GM19240 (cell line): Measurements from ENCODE around the gene SEC24A.
"Not testable (repeated sequence)": the region's sequence is repeated elsewhere in the genome, so short reads cannot be mapped to it uniquely, and the experiment has no call there.

ENCODE experiments used
- DNase-seq: peaks from one replicate; pipeline ENCODE4 v3.0.0; 2011; ENCODE audit warnings: low spot score; ENCODE audit not compliant: insufficient read length

Gene SEC24A

DNA sequence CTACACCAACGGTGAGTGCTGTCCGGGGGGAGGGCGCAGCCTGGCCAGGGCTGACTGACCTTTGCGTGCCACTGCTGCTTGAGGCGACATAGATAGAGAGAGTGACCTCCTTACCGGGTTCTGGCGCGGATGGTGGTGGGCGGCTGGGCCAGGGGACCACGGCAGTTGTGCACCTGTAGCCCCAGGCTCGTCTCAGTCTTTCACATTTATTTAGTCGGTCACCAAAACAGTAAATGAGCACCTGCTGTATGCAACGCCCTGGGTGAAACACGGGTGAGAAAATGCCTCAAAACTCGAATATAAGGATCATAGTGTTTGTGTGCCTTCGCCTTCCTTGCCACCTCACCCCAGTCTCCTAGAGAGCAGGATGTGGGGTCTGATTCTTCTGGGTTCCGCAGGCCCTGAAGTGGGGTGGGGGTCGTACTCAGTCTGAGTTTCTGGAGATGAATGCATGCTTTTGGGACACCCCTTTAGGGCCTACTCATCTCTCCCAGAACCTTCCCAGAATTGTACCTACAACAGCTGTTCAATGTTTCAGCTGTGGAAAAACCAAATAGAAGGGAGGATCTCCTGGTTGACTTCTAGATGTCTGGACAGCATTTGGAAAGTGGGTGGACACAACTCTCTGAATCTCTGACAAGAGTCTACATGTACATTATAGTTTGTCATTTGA, 714 bp downstream of the SEC24A start:
- no peak for DNase-seq

DNA sequence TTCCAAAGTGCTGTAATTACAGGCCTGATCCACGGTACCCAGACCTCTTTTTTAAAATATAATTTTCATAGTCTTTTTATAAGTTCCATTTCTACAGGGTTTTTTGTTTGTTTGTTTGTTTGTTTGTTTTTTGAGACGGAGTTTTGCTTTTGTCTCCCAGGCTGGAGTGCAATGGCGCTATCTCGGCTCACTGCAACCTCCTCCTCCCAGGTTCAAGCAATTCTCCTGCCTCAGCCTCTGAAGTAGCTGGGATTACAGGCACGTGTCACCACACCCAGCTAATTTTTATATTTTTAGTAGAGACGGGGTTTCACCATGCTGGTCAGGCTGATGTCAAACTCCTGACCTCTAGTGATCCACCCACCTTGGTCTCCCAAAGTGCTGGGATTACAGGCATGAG, 2.1 kb downstream of the SEC24A start:
- not testable (repeated sequence) for DNase-seq

DNA sequence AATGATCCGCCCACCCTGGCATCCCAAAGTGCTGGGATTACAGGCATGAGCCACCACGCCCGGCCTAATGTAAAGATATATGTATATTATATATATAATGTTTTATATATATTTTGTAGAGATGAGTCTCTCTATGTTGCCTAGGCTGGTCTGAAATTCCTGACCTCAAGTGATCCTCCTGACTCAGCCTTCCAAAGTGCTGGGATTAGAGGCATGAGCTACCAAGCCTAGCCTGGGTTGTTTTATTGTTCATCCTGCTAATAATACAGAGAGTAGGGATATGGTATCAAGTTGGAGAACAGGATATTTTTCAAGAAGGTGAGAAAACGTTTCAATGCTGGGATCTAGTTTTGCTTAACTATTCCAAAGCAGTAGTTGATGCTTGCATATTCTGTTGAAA, 2.9 kb downstream of the SEC24A start:
- no peak for DNase-seq

DNA sequence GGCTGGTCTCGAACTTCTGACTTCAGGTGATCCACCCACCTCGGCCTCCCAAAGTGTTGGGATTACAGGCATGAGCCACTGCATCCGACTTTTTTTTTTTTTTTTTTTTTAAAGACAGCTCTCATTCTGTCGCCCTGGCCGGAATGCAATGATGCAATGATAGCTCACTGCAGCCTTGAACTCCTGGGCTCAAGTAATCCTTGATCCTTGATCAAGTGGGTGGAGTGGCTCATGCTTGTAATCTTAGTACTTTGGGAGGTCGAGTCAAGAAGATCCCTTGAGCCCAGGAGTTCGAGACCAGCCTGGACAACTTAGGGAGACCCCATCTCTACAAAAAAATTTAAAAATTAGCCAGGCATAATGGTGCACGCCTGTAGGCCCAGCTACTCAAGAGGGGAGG, 8.1 kb downstream of the SEC24A start:
- no peak for DNase-seq

DNA sequence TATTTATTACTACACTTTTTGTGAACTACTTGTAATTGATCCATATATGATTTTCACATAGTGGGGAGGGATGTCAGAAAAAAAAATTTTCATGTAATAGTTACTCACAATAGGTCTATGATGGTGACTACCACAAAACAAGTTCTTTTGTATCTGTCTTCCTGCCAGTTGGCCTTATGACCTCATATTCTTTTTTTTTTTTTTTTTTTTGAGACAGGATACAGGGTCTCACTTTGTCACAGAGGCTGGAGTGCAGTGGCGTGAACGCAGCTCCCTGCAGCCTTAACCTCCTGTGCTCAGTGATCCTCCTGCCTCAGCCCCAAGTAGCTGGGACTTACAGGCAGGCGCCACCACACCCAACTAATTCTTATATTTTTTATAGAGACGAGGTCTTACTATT, 10.9 kb downstream of the SEC24A start:
- no peak for DNase-seq

DNA sequence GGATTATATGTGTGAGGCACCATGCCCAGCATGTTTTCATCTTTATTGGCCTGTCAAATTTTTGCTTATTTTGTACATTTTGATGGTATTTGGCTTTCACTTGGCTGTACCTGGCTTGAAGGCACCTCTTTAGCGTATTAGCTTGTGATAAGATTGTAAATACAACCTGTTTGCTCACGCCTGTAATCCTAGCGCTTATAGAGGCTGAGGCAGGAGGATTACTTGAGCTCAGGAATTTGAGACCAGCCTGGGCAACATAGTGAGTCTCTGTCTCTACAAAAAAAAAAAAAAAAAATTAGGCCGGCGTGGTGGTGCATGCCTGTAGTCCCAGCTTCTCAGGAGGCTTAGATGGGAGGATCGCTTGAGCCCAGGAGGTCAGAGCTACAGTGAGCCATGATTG, 11.3 kb downstream of the SEC24A start:
- DNase-seq: no peak

DNA sequence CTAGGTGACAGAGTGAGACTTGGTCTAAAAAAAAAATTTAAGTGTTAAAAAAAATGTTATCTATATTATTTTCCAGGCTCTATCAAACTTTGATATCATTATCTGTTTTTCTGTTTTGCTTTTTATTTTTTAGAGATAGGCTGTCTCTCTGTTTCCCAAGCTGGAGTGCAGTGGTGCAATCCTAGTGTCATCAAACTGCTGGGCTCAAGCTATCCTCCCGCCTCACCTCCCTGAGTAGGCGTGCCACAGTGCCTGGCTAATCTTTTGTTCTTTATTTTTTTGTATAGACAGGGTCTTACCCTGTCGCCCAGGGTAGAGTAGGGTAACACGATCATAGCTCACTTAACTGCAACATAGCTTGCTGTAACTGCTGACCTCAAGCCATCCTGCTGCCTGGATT, 14.4 kb downstream of the SEC24A start:
- no peak for DNase-seq

DNA sequence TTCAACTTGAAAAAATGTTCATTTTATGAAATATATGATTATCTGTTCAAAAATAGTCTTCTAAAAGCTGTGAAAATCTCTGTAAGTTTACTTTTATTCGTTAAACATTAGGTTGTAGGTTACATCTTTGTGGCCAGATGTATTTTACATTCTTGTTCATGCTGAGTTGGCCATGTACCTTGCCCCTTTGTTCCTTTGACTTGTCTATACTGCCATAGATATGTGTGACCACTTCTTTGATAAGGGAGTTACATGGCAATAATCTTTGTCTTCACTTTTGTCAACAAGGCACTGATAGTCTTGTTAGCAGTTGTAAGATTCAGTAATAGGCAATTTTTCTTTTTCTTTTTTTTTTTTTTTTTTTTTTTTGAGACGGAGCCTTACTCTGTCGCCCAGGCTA, 15.9 kb downstream of the SEC24A start:
- no peak for DNase-seq

DNA sequence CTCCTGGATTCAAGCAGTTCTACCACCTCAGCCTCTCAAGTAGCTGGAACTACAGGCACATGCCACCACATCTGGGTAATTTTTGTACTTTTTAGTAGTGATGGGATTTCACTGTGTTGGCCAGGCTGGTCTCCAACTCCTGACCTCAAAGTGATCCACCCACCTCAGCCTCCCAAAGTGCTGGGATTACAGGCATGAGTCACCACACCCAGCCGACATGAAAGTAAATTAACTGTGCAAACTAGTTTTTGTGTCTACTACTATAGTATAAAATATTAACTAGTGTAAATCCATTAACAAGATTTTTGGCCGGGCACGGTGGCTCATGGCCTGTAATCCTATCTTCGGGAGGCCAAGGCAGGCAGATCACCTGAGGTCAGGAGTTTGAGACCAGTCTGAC, 25.0 kb downstream of the SEC24A start:
- DNase-seq: not testable (repeated sequence)

DNA sequence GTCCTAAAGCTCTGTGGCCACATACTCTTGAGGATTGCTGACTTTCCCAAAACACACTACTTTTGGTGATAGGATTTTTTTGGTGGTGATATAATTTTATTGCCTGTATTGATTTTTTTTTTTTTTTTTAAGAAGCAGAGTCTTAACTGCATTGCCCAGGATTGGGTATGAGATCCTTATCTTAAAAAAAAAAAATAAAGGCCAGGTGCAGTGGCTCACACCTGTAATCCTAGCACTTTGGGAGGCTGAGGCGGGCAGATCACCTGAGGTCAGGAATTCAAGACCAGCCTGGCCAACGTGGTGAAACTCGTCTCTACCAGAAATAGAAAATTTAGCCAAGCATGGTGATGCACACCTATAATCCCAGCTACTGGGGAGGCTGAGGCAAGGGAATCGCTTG, 28.8 kb downstream of the SEC24A start:
- not testable (repeated sequence) for DNase-seq

DNA sequence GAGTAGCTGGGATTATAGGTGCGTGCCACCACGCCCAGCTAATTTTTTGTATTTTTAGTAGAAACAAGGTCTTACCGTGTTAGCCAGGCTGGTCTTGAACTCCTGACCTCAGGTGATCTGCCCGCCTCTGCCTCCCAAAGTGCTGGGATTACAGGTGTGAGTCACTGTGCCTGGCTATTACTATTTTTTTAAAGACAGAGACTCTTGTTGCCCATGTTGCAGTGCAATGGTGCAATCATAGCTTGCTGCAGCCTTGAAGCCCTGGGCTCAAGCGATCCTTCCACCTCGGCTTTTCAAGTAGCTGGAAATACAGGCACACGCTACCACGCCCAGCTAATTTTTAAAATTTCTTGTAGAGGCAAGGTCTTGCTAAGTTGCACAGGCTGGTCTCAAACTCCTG, 41.6 kb downstream of the SEC24A start:
- not testable (repeated sequence) for DNase-seq

DNA sequence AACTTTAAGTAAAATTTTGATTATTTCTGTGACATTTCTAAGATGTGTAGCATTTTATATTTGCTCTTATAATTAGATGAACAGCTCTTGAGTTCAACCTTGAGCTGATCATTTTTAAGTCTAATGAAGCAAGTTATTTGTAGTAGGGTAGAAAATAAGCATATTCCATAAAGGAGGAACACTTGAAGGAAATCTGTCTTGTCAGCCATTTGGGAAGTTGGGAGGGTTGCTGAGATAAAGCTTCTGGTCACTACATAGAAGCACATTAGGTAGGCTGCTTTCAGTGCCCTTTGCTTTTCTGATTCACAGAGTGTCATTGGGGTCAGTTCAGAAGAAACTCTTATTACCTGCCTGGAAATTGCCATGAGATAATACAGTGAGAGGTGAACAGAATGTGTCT, 44.1 kb downstream of the SEC24A start:
- DNase-seq: no peak

DNA sequence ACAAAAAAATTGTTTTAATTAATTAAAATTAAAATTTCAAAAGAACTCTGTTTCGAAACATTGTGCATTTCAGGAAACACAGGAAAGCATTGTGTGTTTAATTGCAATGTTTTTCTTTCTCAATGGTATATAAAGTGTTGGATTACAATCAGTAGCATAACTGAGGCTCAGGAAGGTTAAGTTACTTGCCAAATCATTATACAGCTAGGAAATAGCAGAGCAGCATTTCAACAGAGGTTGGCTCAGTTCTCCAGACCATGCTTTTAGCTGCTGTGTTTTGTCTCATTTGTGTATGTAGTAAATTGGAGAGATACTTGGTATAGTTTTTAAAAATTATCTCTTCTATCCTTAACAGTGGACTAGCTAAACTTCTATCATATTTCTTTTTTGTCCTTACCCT, 59.7 kb downstream of the SEC24A start:
- DNase-seq: no peak

DNA sequence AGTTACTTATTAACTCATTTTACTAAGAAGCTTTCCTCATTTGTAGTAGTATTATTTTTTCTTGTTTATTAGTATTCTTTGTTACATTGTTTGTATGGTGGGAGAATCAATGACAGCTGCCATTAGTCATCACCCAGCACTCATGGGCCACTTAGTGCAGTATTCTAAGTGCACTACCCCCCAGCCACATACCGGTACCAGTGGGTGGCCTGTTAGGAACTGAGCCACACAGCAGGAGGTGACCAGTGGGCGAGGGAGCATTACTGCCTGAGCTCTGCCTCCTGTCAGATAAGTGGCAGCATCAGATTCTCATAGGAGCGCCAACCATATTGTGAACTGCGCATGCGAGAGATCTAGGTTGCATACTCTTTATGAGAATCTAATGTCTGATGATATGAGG, 65.5 kb downstream of the SEC24A start:
- DNase-seq: no peak

DNA sequence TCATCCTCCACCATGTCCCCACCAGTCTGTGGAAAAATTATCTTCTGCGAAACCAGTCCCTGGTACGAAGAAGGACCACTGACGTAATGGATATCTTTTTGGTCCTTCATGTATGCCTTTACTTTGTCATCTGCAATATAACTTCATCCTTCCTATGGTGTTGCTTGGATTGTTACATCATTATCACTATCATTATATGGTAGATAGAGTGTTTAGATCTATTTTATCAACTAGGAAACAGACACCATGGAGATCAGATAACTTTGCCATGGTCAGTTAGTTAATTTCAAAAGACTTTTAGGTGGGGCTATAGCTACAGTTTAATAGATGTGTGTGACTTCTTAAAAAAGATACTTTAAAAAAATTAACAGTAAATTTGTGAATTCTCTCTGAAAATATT, 66.0 kb downstream of the SEC24A start:
- no peak for DNase-seq

DNA sequence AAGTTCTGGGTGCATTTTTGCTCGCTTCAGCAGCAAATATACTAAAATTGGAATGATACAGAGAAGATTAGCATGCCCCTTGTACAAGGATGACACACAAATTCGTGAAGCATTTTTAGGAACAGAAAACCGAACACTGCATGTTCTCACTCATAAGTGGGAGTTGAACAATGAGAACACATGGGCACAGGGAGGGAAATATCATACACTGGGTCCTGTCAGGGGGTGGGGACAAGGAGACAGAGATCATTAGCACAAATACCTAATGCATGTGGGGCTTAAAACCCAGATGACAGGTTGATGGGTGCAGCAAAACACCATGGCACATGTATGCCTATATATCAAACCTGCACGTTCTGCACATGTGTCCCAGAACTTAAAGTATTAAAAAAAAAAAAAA, 66.9 kb downstream of the SEC24A start:
- DNase-seq: not testable (repeated sequence)

DNA sequence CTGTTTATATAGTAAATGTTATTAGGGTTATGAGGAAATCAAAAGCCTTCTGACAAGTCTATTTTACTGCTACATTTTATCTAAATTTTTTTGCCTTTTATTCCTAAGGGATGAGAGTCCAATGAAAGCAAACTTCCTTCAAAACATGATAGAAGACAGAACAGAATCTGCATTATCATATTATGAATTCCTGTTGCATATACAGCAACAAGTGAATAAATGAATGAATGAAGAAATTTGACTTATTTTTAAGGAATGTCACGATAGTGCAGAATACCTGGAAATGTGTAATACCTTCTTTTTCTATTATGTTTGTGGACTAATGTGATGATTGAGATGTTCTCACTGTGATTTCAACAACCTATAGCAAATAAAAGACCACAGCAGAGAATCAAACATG, 76.3 kb downstream of the SEC24A start:
- no peak for DNase-seq

DNA sequence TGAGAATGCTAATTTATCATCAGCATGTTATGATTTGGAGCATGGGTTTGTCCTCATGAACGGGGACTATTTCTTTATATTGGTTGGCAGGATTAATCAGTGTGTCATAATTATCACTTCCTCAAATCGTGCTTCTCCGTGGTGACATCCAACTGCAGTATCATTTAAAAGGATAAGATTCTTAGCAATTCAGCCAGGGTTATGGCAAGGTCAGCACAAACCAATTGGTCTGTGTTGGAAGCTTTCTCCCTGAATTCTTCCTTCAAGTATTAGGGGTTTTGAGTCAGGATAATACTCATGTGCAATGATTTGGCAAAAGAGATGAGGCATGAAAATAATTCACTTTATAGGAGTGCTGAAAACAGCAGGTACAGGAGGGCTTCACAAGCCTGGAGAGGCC, 84.2 kb downstream of the SEC24A start:
- no peak for DNase-seq

DNA sequence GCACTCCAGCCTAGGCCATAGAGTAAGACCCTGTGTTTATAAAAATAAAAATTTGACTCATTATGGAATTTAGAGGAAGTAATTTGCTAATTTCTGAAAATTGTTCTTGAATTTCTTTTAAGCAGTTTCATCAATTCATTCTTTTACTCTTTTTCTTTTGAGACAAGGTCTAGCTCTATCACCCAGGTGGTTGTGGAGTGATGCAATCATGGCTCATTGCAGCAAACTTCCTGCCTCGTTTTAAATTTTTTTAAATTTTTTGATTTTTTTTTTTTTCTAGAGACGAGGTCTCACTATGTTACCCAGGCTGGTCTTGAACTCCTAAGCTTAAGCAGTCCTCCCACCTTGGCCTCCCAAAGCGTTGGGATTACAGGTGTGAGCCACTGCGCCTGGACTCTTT, 86.7 kb downstream of the SEC24A start:
- DNase-seq: no peak

DNA sequence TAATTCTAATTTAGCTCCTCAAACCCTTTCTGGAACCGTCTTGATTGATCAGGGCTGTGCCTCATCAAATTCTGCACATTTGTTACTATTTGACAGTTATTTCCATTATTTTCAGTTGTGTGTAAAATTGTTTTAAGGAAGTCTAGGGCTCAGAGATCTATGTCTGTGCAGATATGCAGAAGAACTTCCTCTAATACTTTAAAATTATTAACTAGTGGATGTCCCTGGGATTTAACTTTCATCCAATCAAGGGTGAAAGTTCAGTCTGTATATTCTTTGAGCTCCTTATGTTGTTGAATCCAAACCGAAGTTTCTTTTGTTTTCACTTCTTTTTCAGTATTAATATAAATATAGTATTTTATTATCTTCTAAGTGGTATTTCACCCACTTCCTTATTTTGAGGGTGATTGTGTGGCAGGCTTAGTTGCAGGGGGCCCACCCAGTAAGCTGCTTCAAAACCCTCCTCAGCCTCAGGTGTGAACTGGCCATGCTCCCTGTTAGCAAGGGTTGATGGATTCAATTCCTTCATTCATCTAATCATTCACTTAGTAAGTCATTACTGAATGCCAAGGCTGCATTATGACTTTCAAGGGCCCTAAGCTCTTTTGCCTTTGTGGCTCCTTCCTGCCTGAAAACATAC, 87.7 kb downstream of the SEC24A start:
- no peak for DNase-seq

DNA sequence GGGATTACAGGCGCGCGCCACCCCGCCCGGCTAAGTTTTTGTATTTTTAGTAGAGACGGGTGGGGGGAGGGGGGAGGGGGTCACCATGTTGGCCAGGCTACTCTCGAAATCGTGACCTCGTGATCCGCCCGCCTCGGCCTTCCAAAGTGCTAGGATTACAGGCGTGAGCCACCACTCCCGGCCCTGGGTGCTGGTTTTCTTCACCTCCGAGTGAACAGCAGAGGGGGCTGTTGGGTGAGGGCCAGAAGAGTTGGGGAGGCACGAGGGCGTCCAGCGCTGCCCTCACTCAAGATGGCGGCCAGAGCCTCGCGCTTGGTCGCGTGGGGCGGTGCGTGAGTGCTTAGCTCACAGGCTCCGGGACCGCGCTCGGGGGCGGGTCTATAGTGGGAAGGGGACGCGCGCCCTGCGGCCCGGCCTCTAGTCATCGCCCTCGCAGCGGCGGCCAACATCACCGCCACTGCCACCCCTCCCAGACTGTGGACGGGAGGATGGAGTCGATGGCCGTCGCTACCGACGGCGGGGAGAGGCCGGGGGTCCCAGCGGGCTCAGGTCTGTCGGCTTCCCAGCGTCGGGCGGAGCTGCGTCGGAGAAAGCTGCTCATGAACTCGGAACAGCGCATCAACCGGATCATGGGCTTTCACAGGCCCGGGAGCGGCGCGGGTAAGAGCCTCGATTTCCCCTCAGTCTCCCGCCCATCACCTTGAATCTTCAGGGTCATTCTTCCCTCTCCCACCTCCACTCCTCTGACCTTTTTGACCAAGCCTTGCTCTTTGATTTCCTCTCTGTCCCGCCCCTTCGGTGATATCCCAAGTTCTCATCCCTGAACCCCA, 89.8 kb downstream of the SEC24A start, which contains the start of gene CAMLG:
TSS of gene CAMLG (plus strand) at position 416 of the 830 bp plus-strand sequence. CDS start at position 489, 73 bp downstream.
- peak; percentile 81 for DNase-seq

DNA sequence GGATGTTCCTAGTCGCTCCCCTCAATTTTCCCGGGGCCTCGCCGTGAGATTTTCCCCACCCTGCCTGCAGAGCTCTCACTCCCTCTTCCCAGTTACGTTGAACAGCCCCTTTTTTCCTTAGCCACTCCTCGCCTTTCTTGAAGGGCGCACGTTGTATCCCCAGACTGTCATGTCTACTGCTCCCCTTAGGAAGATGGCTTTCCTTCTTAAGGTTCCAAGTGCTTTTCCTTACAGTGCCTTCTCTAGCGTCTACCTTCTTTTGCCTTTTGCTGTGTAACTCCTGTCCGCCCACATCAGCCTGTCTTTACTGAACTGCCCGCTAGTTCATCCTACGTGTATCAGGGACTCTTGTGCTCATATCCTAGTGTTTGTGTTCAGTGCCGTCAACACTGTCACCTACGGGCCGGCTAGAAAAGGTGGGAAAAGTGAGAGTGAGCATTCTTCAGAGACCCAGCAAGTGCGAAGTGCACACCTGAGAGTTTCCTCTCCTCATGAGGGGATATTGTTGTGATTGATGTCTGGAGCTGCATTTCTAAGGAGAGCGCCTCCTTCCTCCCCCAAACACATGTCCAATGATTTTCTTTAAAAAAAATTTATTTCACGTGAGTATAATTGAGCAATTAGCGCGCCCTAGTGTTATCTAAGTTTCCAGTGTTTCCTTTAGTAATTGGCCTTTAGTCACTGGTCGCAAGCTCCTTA, 90.5 kb downstream of the SEC24A start:
- DNase-seq: no peak
